GM12875 (cell line): Measurements from ENCODE around the gene INAFM2.

ENCODE experiments used
- H3K4me3 ChIP-seq: one replicate; pipeline ENCODE4 v1.5.1; 2011; ENCODE audit warnings: low read depth, low read length, control low read depth
- CTCF ChIP-seq: IDR thresholded peaks from 2 replicates; pipeline ENCODE4 v1.5.1; 2011; ENCODE audit warnings: low read depth, mild to moderate bottlenecking, control low read depth, inconsistent platforms, low read length, moderate library complexity, borderline replicate concordance; ENCODE audit not compliant: insufficient read depth

The INAFM2 gene

DNA sequence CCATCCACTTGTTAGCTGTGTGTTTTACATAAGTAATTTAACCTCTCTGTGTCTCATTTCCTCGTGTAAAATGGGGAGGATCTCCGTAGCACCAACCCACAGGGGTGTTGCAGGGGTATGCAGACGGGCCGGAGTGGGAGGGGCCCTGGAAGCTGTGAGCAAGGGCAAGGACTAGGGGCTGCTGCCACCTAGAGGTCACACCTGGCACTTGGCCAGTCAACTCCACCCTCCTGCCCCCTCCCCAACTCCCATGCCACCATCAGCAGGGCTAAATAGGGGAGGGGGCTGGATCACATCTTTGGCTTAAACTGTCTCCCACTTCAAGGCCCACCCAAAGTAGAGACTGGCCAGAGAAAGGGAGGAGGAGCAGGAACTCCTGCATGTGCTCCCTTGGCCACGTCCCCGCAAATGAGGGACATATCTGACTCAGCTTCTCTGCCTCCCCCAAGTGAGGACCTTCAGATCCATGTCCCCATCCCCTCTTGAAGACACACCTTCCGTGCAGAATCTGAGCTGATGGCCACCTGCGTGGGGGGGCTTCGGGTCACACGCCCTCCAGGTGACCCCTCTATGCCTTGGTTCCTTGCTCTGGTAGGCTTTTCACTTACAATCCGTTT lies 14.7 kb downstream of the INAFM2 start:
- peak; percentile 96 for TF ChIP-seq CTCF
- no peak overlapping the region for H3K4me3 ChIP-seq

DNA sequence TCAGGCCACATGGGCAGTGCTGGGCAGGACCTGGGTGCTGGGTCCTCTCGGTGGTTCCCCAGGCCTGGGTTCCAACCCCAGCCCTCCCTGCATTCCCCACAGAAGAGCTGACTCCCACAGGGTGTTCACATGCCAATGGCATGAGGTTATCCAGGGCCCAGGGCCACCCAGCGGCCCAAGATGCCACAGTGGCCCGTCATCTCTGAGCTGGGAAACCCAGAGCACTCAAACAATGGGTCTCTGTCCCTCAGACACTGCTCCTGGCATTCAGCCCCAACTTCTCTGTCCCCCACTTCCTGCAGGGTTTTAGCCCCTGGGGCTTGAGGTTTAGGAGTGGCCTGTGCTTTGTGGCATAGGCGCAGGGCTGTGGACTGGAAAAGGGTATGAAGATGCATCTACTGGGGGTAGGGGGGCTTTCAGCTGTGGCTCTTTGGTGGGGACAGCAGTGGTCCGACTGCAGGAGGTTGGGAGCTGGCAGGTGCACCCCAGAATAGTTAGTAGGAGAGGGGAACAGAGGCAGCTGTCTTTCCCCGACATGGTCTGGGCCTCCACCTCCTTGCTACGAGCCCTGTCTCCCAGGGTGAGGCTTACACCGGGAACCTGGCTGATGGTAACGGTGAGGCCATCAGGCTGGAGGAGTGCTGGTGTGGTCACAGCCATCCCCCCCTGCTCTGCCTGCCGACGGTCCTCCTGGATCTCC lies 15.6 kb downstream of the INAFM2 start:
- H3K4me3 ChIP-seq = no peak overlapping the region
- TF ChIP-seq CTCF = no peak

- H3K4me3 ChIP-seq = no peak overlapping the region
- TF ChIP-seq CTCF = no peak
Observed at GRCh38 chr15:40339621-40339945, 16.1 kb downstream of the INAFM2 start.

DNA sequence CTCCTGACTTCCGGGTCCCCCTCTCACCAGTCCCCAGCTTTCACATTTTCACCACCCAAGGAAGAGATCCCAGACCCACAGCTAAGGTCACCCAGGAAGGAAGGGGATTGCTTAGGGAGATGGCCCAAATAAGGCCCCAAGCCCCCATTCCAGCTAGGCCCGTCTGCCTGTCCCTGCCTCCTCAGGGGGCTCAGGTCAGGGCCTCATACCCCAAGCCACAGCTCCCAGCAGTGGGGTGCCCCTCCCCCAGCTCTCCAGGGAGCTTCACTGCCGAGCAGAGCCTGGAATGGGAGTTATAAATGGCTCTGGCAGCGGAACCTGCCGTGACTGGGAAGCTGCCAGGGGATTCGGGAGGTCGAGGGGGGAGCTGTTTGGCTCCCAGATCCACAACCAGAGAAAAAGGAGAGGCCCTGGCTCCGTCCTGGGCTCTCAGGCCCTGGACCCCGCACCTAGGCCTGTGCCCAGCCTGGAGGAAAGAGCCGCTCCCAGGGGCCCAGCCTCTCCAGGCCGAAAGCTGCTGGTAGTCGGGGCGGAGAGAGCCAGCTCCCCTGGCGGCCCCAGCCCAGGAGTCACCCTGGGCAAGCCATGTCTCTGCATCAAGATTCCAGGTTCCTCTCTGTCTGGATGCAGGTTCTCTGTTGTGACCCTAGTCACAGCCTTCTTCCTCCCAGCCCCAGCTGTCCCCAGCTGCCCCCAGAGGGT lies 16.7 kb downstream of the INAFM2 start:
- no peak for TF ChIP-seq CTCF
- no peak overlapping the region for H3K4me3 ChIP-seq

DNA sequence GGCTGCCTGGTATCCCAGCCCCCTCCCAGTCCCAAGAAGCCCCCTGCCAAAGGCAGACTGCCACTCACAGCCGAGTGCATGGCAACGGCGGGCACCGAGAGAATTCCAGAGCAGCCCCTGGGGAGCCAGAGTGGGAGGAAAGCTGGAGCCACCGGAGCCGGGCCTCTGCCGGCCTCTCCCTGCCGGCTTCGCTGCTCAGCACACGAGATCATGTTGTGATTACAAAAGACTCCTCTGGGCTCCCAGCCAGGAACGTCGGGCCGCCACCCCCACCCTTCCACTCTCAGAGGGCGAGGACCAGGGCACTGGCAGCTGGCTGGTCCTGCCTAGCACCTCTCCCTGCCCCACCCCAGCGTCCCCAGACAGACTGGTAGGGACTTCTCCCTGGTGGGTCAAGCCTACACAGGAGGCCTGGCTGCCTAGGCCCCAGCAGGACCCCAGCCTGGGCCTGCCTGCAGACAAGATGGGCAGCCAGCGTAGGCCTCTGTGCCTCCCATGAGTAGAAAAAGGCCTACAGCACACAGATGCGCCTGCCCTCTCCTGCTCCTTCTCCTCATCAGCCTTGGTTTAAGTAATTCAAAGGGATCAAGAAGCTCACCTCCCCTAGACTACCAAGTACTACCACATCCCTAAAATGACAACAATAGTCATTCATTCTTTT lies 17.4 kb downstream of the INAFM2 start, which contains the start of gene CCDC9B:
Gene CCDC9B, minus strand, starts transcription at position 200 of the 661 bp plus-strand sequence. Its CDS starts 120 bp downstream, at position 80.
- H3K4me3 ChIP-seq = no peak within 1 kb of the TSS
- no peak for TF ChIP-seq CTCF

- no peak overlapping the region for H3K4me3 ChIP-seq
- TF ChIP-seq CTCF = no peak
Observed at GRCh38 chr15:40342416-40343320, 19.2 kb downstream of the INAFM2 start.
